Vagina (tissue), 2 donors: Measurements from ENCODE around the gene ATP2C2. TPM values are rescaled to one million over a fixed set of nuclear protein-coding genes. Genes with fewer than 3 reads are reported as not detected.

Experiments
- DNase-seq, 2 donors: peaks; one replicate each; pipeline ENCODE4 v3.0.0-alpha.2; 2017; ENCODE audit errors: extremely low spot score in 2 of 2
- H3K27ac ChIP-seq: fragments of 200-600 bp; sonication (generic); one replicate; pipeline ENCODE4 v1.5.1; 2019
- H3K27me3 ChIP-seq: fragments of 200-600 bp; sonication (generic); one replicate; pipeline ENCODE4 v1.5.1; 2019
- H3K36me3 ChIP-seq, 2 donors: fragments of 200-600 bp; sonication (generic); one replicate each; pipeline ENCODE4 v1.5.1; 2017 to 2019
- H3K4me1 ChIP-seq: fragments of 200-600 bp; sonication (generic); one replicate; pipeline ENCODE4 v1.5.1; 2019
- H3K4me3 ChIP-seq, 2 donors: fragments of 200-600 bp; sonication (generic); 1 replicate in 1 of 2; 2 replicates in 1 of 2; pipeline ENCODE4 v1.5.1; 2016 to 2019
- H3K9me3 ChIP-seq: fragments of 200-600 bp; sonication (generic); one replicate; pipeline ENCODE4 v1.5.1; 2019
- CTCF ChIP-seq, 3 experiments: fragments of 450-650 bp in 2 of 3; fragments of 200-600 bp in 1 of 3; sonication (generic) in 1 of 3; IDR thresholded peaks; one replicate each; pipeline ENCODE4 v1.5.1; 2017 to 2019; ENCODE audit warnings: antibody characterized with exemption in 3 of 3, mild to moderate bottlenecking in 2 of 3, moderate library complexity in 2 of 3
- POLR2A ChIP-seq, 2 donors: fragments of 450-650 bp; IDR thresholded peaks; one replicate each; pipeline ENCODE4 v1.6.1; 2017; ENCODE audit warnings: antibody characterized with exemption in 2 of 2, mild to moderate bottlenecking in 2 of 2, moderate library complexity in 2 of 2
- POLR2AphosphoS5 ChIP-seq, 2 donors: sonication (generic); formaldehyde crosslinking; IDR thresholded peaks; one replicate each; pipeline ENCODE4 v1.9.0; 2017; ENCODE audit warnings: antibody characterized with exemption in 2 of 2, mild to moderate bottlenecking in 2 of 2, low read depth in 1 of 2; ENCODE audit not compliant: insufficient read depth in 1 of 2
- intact Hi-C: fragments of 100-400 bp; cut with DNase I; formaldehyde crosslinking; loops from one replicate; pipeline ENCODE4 v1.15.1; 2023
- total RNA-seq: library from RNA; depleted of rRNA; stranded (reverse); fragments of >200 nt; gene quantifications from one replicate; pipeline ENCODE4 v1.2.3, GENCODE V29; 2016

Gene ATP2C2
- total RNA-seq, 1 donor from 2014 or later = 35.1 TPM

- Histone ChIP-seq H3K36me3 (no peaks in the 10 kb centered on the region), H3K4me3 (no peak overlapping the region), H3K9me3 (peaks cover 3% of the 10 kb centered on the region), H3K27ac (no peak overlapping the region), H3K27me3 (no peaks in the 10 kb centered on the region), H3K4me1 (no peaks in the 10 kb centered on the region)
- DNase-seq = no peak
- intact Hi-C loops = no loop called here
- TF ChIP-seq CTCF (IDR thresholded peaks at IDR 0.05) (no peak), POLR2A (IDR thresholded peaks at IDR 0.05) (no peak), POLR2AphosphoS5 (IDR thresholded peaks at IDR 0.05; ENCODE audit: insufficient read depth in 1 of 2, low read depth in 1 of 2) (no peak)
These were observed 45.6 kb upstream of the ATP2C2 start for GRCh38 chr16:84322749-84323148.

- DNase-seq = no peak
- Histone ChIP-seq H3K27me3 (no peaks in the 10 kb centered on the region), H3K36me3 (no peaks in the 10 kb centered on the region), H3K4me1 (no peaks in the 10 kb centered on the region), H3K4me3 (no peak overlapping the region), H3K27ac (no peak overlapping the region), H3K9me3 (no peaks in the 10 kb centered on the region)
- intact Hi-C loops = no loop called here
- TF ChIP-seq CTCF (IDR thresholded peaks at IDR 0.05) (no peak), POLR2AphosphoS5 (IDR thresholded peaks at IDR 0.05; ENCODE audit: insufficient read depth in 1 of 2, low read depth in 1 of 2) (no peak), POLR2A (IDR thresholded peaks at IDR 0.05) (no peak)
These were observed 44.7 kb upstream of the ATP2C2 start for GRCh38 chr16:84323606-84324005.

GRCh38 chr16:84324434-84325262 is 43.7 kb upstream of the ATP2C2 start:
- no peak for DNase-seq
- TF ChIP-seq CTCF (IDR thresholded peaks at IDR 0.05) = no peak
- TF ChIP-seq POLR2AphosphoS5 (IDR thresholded peaks at IDR 0.05; ENCODE audit: insufficient read depth in 1 of 2, low read depth in 1 of 2) = no peak
- TF ChIP-seq POLR2A (IDR thresholded peaks at IDR 0.05) = no peak
- no peak overlapping the region for H3K27ac ChIP-seq
- no peaks in the 10 kb centered on the region for H3K27me3 ChIP-seq
- no peaks in the 10 kb centered on the region for H3K4me1 ChIP-seq
- no peaks in the 10 kb centered on the region for H3K36me3 ChIP-seq
- intact Hi-C loops = no loop called here
- no peaks in the 10 kb centered on the region for H3K9me3 ChIP-seq
- H3K4me3 ChIP-seq = no peak overlapping the region

GRCh38 chr16:84326545-84326944 is 41.8 kb upstream of the ATP2C2 start:
- intact Hi-C loops = no loop called here
- TF ChIP-seq POLR2A (IDR thresholded peaks at IDR 0.05) (no peak), POLR2AphosphoS5 (IDR thresholded peaks at IDR 0.05; ENCODE audit: insufficient read depth in 1 of 2, low read depth in 1 of 2) (no peak), CTCF (IDR thresholded peaks at IDR 0.05) (no peak)
- Histone ChIP-seq H3K4me3 (no peak overlapping the region), H3K4me1 (no peaks in the 10 kb centered on the region), H3K9me3 (no peaks in the 10 kb centered on the region), H3K27me3 (no peaks in the 10 kb centered on the region), H3K36me3 (no peaks in the 10 kb centered on the region), H3K27ac (no peak overlapping the region)
- no peak for DNase-seq

- Histone ChIP-seq H3K36me3 (no peaks in the 10 kb centered on the region), H3K4me1 (no peaks in the 10 kb centered on the region), H3K27me3 (no peaks in the 10 kb centered on the region), H3K9me3 (no peaks in the 10 kb centered on the region), H3K27ac (no peak overlapping the region), H3K4me3 (no peak overlapping the region)
- intact Hi-C loops = no loop called here
- TF ChIP-seq POLR2A (IDR thresholded peaks at IDR 0.05) (no peak), POLR2AphosphoS5 (IDR thresholded peaks at IDR 0.05; ENCODE audit: insufficient read depth in 1 of 2, low read depth in 1 of 2) (no peak), CTCF (IDR thresholded peaks at IDR 0.05) (no peak)
- DNase-seq = no peak
These were observed 40.3 kb upstream of the ATP2C2 start for GRCh38 chr16:84327926-84328505.
